ENCODE measurements around the gene GRM1.

The GRM1 gene

DNA sequence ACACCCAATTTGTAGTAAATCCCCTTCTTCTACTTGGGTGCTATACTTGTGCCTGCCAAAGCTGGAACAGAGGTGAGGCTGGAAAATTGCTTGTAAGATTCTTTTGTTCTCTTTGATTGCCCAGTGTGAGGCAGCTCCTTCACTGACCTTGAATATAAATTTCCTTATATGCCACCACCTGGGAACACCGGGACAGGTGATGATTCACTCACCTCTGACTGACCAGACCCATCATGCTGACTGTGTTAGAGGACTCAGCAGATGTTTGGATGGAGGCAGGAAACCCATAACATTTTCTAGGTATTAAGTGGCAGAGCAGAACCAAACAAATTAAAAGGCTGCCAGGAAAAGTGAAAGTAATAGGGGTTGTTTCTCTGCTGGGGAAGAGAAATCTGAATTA lies 120.9 kb downstream of the GRM1 start:
- no peaks in the 10 kb centered on the region for H3K27me3 ChIP-seq (ENCODE audit: low read depth, low read length)

GRCh38 chr6:146153040-146153758 lies 124.3 kb downstream of the GRM1 start:
- Histone ChIP-seq H3K27ac (ENCODE audit: low read length) (no peak overlapping the region), H3K27me3 (ENCODE audit: low read depth, low read length) (no peaks in the 10 kb centered on the region), H3K9me3 (ENCODE audit: control insufficient read depth in 1 of 2, low read length in 2 of 2) (no peaks in the 10 kb centered on the region), H3K36me3 (ENCODE audit: control insufficient read depth in 1 of 2, insufficient read depth in 2 of 2, low read length in 2 of 2) (no peaks in the 10 kb centered on the region), H3K4me1 (ENCODE audit: control insufficient read depth in 1 of 2, insufficient read depth in 2 of 2, low read length in 2 of 2) (no peaks in the 10 kb centered on the region), H3K4me3 (ENCODE audit: low read depth in 1 of 2, low read length in 2 of 2) (no peak overlapping the region)

More for the DNA sequence above, 120.9 kb downstream of the GRM1 start:
- Histone ChIP-seq H3K4me1 (ENCODE audit: control insufficient read depth in 1 of 2, insufficient read depth in 2 of 2, low read length in 2 of 2) (no peaks in the 10 kb centered on the region), H3K4me3 (ENCODE audit: low read depth in 1 of 2, low read length in 2 of 2) (no peak overlapping the region), H3K27ac (ENCODE audit: low read length) (no peak overlapping the region), H3K36me3 (ENCODE audit: control insufficient read depth in 1 of 2, insufficient read depth in 2 of 2, low read length in 2 of 2) (no peaks in the 10 kb centered on the region), H3K9me3 (ENCODE audit: control insufficient read depth in 1 of 2, low read length in 2 of 2) (no peaks in the 10 kb centered on the region)

DNA sequence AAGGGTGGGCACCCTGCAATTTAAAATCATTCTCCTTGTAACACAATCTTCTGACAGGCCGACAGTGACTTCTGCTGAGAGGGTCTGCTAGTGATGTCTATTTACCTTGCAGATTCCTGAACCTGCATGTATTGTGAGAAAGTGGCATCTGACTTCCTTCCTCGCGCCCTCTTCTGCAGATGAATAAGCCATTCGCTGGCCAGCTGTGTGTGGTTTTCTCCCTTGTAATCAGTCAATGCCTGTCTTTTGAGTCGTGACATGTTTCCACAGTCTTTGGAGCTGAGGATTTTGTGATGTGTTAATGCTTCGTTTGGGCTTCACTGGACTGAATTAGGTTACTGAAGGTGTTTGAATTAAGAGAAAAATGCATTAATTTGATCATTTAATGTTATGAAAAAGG lies 125.3 kb downstream of the GRM1 start:
- Histone ChIP-seq H3K36me3 (ENCODE audit: control insufficient read depth in 1 of 2, insufficient read depth in 2 of 2, low read length in 2 of 2) (no peaks in the 10 kb centered on the region), H3K27me3 (ENCODE audit: low read depth, low read length) (no peaks in the 10 kb centered on the region), H3K4me3 (ENCODE audit: low read depth in 1 of 2, low read length in 2 of 2) (no peak overlapping the region), H3K9me3 (ENCODE audit: control insufficient read depth in 1 of 2, low read length in 2 of 2) (no peaks in the 10 kb centered on the region), H3K27ac (ENCODE audit: low read length) (no peak overlapping the region), H3K4me1 (ENCODE audit: control insufficient read depth in 1 of 2, insufficient read depth in 2 of 2, low read length in 2 of 2) (no peaks in the 10 kb centered on the region)

DNA sequence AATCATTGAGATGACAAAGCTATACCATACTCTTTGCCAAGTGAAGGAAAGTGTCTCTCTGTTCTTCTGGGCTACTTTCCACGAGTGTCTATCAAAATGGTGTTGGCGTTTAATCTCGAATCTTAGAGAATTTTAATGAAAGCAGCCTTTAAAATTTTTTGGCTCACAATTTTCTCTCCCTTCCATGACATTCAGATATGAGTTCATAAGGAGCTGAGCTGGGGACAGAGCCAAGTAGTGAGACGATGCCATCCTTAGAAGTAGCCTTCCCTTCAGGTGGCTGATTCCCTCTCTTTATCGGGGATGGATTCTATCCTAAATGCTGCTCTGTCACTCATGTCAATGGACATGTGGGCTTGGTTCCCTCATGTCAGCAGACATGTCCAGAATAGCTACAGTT lies 132.8 kb downstream of the GRM1 start:
- Histone ChIP-seq H3K9me3 (ENCODE audit: control insufficient read depth in 1 of 2, low read length in 2 of 2) (no peaks in the 10 kb centered on the region), H3K4me1 (ENCODE audit: control insufficient read depth in 1 of 2, insufficient read depth in 2 of 2, low read length in 2 of 2) (no peaks in the 10 kb centered on the region), H3K36me3 (ENCODE audit: control insufficient read depth in 1 of 2, insufficient read depth in 2 of 2, low read length in 2 of 2) (no peaks in the 10 kb centered on the region), H3K4me3 (ENCODE audit: low read depth in 1 of 2, low read length in 2 of 2) (no peak overlapping the region), H3K27me3 (ENCODE audit: low read depth, low read length) (no peaks in the 10 kb centered on the region), H3K27ac (ENCODE audit: low read length) (no peak overlapping the region)

- Histone ChIP-seq H3K36me3 (ENCODE audit: control insufficient read depth in 1 of 2, insufficient read depth in 2 of 2, low read length in 2 of 2) (no peaks in the 10 kb centered on the region), H3K4me1 (ENCODE audit: control insufficient read depth in 1 of 2, insufficient read depth in 2 of 2, low read length in 2 of 2) (no peaks in the 10 kb centered on the region), H3K27me3 (ENCODE audit: low read depth, low read length) (no peaks in the 10 kb centered on the region), H3K9me3 (ENCODE audit: control insufficient read depth in 1 of 2, low read length in 2 of 2) (peaks cover 7 to 9% of the 10 kb centered on the region in 2 donors), H3K27ac (ENCODE audit: low read length) (no peak overlapping the region), H3K4me3 (ENCODE audit: low read depth in 1 of 2, low read length in 2 of 2) (no peak overlapping the region)
Measured at GRCh38 chr6:146169872-146170271, 141.0 kb downstream of the GRM1 start.

DNA sequence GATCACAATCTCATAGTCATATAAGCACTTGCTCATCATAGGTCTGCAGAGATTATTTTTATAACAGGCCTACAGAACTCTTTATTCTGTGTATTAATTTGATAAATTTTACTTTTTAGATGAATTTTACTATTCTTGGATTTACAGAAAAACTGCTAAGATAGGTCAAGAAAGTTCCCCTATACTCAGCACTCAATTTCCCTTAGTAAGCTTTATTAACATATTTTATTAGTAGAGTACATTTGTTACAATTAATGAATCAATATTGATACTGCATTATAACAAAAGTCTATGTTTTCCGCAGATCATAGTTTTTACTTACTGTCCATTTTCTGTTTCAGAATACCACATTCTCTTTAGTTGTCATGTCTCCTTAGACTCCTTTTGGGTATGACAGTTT lies 148.9 kb downstream of the GRM1 start:
- H3K4me3 ChIP-seq (ENCODE audit: low read depth in 1 of 2, low read length in 2 of 2), result no peak overlapping the region
- H3K36me3 ChIP-seq (ENCODE audit: control insufficient read depth in 1 of 2, insufficient read depth in 2 of 2, low read length in 2 of 2), result no peaks in the 10 kb centered on the region
- no peaks in the 10 kb centered on the region for H3K4me1 ChIP-seq (ENCODE audit: control insufficient read depth in 1 of 2, insufficient read depth in 2 of 2, low read length in 2 of 2)
- H3K9me3 ChIP-seq (ENCODE audit: control insufficient read depth in 1 of 2, low read length in 2 of 2), result no peaks in the 10 kb centered on the region
- H3K27me3 ChIP-seq (ENCODE audit: low read depth, low read length), result no peaks in the 10 kb centered on the region
- no peak overlapping the region for H3K27ac ChIP-seq (ENCODE audit: low read length)

- H3K36me3 ChIP-seq (ENCODE audit: control insufficient read depth in 1 of 2, insufficient read depth in 2 of 2, low read length in 2 of 2), result no peaks in the 10 kb centered on the region
- no peaks in the 10 kb centered on the region for H3K4me1 ChIP-seq (ENCODE audit: control insufficient read depth in 1 of 2, insufficient read depth in 2 of 2, low read length in 2 of 2)
- no peak overlapping the region for H3K4me3 ChIP-seq (ENCODE audit: low read depth in 1 of 2, low read length in 2 of 2)
- H3K9me3 ChIP-seq (ENCODE audit: control insufficient read depth in 1 of 2, low read length in 2 of 2), result no peaks in the 10 kb centered on the region
- H3K27ac ChIP-seq (ENCODE audit: low read length), result no peak overlapping the region
- no peaks in the 10 kb centered on the region for H3K27me3 ChIP-seq (ENCODE audit: low read depth, low read length)
Measured at GRCh38 chr6:146183831-146184230, 155.0 kb downstream of the GRM1 start.

DNA sequence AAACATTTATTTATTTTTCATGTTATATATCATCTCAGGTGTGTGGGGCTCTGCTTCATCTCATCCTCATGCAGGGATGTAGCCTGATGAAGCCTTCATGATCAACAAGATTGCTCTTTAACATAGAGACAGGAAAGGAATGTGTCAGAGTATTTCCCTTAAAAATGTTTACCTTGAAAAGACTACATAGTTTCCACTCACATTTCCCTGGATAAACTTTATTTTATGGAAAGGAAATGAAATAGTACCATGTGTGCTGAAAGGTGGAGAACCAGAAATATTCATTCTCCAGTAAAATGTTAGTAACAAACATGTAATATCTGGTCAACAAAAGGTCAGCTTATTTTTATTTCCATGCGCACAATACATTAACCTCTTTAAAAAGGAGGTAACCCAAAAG lies 155.8 kb downstream of the GRM1 start:
- Histone ChIP-seq H3K36me3 (ENCODE audit: control insufficient read depth in 1 of 2, insufficient read depth in 2 of 2, low read length in 2 of 2) (no peaks in the 10 kb centered on the region), H3K9me3 (ENCODE audit: control insufficient read depth in 1 of 2, low read length in 2 of 2) (no peaks in the 10 kb centered on the region), H3K27me3 (ENCODE audit: low read depth, low read length) (no peaks in the 10 kb centered on the region), H3K4me1 (ENCODE audit: control insufficient read depth in 1 of 2, insufficient read depth in 2 of 2, low read length in 2 of 2) (no peaks in the 10 kb centered on the region), H3K27ac (ENCODE audit: low read length) (no peak overlapping the region), H3K4me3 (ENCODE audit: low read depth in 1 of 2, low read length in 2 of 2) (no peak overlapping the region)

- Histone ChIP-seq H3K4me1 (ENCODE audit: control insufficient read depth in 1 of 2, insufficient read depth in 2 of 2, low read length in 2 of 2) (no peaks in the 10 kb centered on the region), H3K4me3 (ENCODE audit: low read depth in 1 of 2, low read length in 2 of 2) (no peak overlapping the region), H3K27me3 (ENCODE audit: low read depth, low read length) (no peaks in the 10 kb centered on the region), H3K36me3 (ENCODE audit: control insufficient read depth in 1 of 2, insufficient read depth in 2 of 2, low read length in 2 of 2) (no peaks in the 10 kb centered on the region), H3K27ac (ENCODE audit: low read length) (no peak overlapping the region), H3K9me3 (ENCODE audit: control insufficient read depth in 1 of 2, low read length in 2 of 2) (no peaks in the 10 kb centered on the region)
Measured at GRCh38 chr6:146189131-146189530, 160.3 kb downstream of the GRM1 start.

DNA sequence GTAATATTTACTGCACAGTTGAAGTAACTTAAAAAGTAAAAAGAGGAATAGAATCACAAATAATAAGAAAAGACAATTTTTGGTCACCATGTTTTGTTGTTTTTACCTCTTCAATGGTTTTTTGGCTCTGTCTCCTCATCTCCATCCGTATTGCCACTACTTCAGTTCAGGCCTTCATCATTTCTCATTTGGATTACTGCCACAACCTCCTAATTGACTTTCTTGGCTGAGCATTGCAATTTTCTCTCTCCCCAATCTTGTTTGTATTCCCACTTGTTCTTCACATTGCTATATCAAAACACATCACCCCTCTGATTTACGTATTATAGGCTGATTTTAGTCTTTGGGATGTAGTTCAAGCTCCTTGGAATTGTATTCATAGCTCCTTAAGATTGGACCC lies 161.7 kb downstream of the GRM1 start:
- Histone ChIP-seq H3K4me1 (ENCODE audit: control insufficient read depth in 1 of 2, insufficient read depth in 2 of 2, low read length in 2 of 2) (no peaks in the 10 kb centered on the region), H3K9me3 (ENCODE audit: control insufficient read depth in 1 of 2, low read length in 2 of 2) (no peaks in the 10 kb centered on the region), H3K4me3 (ENCODE audit: low read depth in 1 of 2, low read length in 2 of 2) (no peak overlapping the region), H3K27me3 (ENCODE audit: low read depth, low read length) (no peaks in the 10 kb centered on the region), H3K27ac (ENCODE audit: low read length) (no peak overlapping the region), H3K36me3 (ENCODE audit: control insufficient read depth in 1 of 2, insufficient read depth in 2 of 2, low read length in 2 of 2) (no peaks in the 10 kb centered on the region)

GRCh38 chr6:146191166-146191565 lies 162.3 kb downstream of the GRM1 start:
- H3K4me1 ChIP-seq (ENCODE audit: control insufficient read depth in 1 of 2, insufficient read depth in 2 of 2, low read length in 2 of 2), result no peaks in the 10 kb centered on the region
- no peak overlapping the region for H3K27ac ChIP-seq (ENCODE audit: low read length)
- H3K27me3 ChIP-seq (ENCODE audit: low read depth, low read length), result no peaks in the 10 kb centered on the region
- H3K36me3 ChIP-seq (ENCODE audit: control insufficient read depth in 1 of 2, insufficient read depth in 2 of 2, low read length in 2 of 2), result no peaks in the 10 kb centered on the region
- no peak overlapping the region for H3K4me3 ChIP-seq (ENCODE audit: low read depth in 1 of 2, low read length in 2 of 2)
- H3K9me3 ChIP-seq (ENCODE audit: control insufficient read depth in 1 of 2, low read length in 2 of 2), result no peaks in the 10 kb centered on the region

DNA sequence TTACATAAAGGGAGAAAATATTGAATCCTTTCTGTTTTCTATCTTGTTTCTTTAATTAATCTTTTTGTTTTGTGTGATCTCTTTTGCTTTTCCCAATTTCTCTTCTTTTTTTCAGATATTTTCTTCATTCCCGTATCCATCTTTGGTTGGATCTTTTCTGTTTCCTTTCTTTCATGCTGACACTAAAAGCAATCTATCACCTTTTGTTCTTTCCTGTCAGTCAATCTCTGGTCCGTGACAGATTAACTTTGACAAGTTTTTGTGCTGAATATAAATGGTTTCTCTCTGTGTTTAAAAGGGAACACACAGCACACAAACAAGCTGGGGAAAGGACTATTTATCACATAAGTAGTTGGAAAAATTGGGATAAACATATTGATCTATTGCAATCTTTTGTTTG lies 162.8 kb downstream of the GRM1 start:
- Histone ChIP-seq H3K27me3 (ENCODE audit: low read depth, low read length) (no peaks in the 10 kb centered on the region), H3K36me3 (ENCODE audit: control insufficient read depth in 1 of 2, insufficient read depth in 2 of 2, low read length in 2 of 2) (no peaks in the 10 kb centered on the region), H3K9me3 (ENCODE audit: control insufficient read depth in 1 of 2, low read length in 2 of 2) (no peaks in the 10 kb centered on the region), H3K4me1 (ENCODE audit: control insufficient read depth in 1 of 2, insufficient read depth in 2 of 2, low read length in 2 of 2) (no peaks in the 10 kb centered on the region), H3K4me3 (ENCODE audit: low read depth in 1 of 2, low read length in 2 of 2) (no peak overlapping the region), H3K27ac (ENCODE audit: low read length) (no peak overlapping the region)

Measured in muscle layer of duodenum (tissue), 2 donors.